H1 (cell line): ENCODE measurements around the gene BCAS3. TPM values are rescaled to one million over a fixed set of nuclear protein-coding genes. Genes with fewer than 3 reads are reported as not detected.

Source experiments
- CTCF ChIA-PET: fragments of 300-600 bp; sonication (Branson Sonifier 250); formaldehyde crosslinking; loops from one replicate; lab custom pipeline; 2021; ENCODE audit not compliant: partially characterized antibody; lab: Charles Lee
- POLR2A ChIA-PET: fragments of 300-600 bp; sonication (Branson Sonifier 250); formaldehyde crosslinking; loops from one replicate; lab custom pipeline; 2021; ENCODE audit warnings: inconsistent platforms; ENCODE audit not compliant: partially characterized antibody; lab: Charles Lee
- DNase-seq, 2 experiments: peaks; one replicate each; pipeline versions ENCODE4 v3.0.0 to v3.0.0-alpha.2; 2010 to 2022; ENCODE audit warnings: low spot score in 2 of 2, low read depth in 1 of 2, mixed read lengths in 1 of 2
- FAIRE-seq: peaks from 2 replicates; lab custom pipeline; 2011; peaks lifted over from hg19 to GRCh38; lab: Jason Lieb, UNC
- H2AFZ ChIP-seq: 2 replicates; pipeline ENCODE4 v1.8.1; 2012; ENCODE audit warnings: low read length, inconsistent platforms
- H2AK5ac ChIP-seq: 2 replicates; pipeline ENCODE4 v1.6.1; 2013; ENCODE audit warnings: low read depth, low read length
- H2BK120ac ChIP-seq: replicated peaks from 2 replicates; pipeline ENCODE3; 2013; ENCODE audit warnings: low read depth, low read length, inconsistent platforms
- H2BK12ac ChIP-seq: 2 replicates; pipeline ENCODE4 v1.6.1; 2013; ENCODE audit warnings: low read depth, low read length
- H2BK15ac ChIP-seq: 2 replicates; pipeline ENCODE4 v1.6.1; 2013; ENCODE audit warnings: low read length
- H2BK20ac ChIP-seq: 2 replicates; pipeline ENCODE4 v1.6.1; 2013; ENCODE audit warnings: low read length
- H2BK5ac ChIP-seq: 2 replicates; pipeline ENCODE4 v1.6.1; 2013; ENCODE audit warnings: low read depth, low read length
- H3K14ac ChIP-seq: 2 replicates; pipeline ENCODE4 v1.6.1; 2013; ENCODE audit warnings: inconsistent platforms; ENCODE audit not compliant: insufficient read length
- H3K18ac ChIP-seq: 2 replicates; pipeline ENCODE4 v1.6.1; 2013; ENCODE audit warnings: low read length; ENCODE audit errors: extremely low read depth
- H3K23ac ChIP-seq: 2 replicates; pipeline ENCODE4 v1.6.1; 2013; ENCODE audit warnings: inconsistent platforms; ENCODE audit not compliant: insufficient read length
- H3K23me2 ChIP-seq: 2 replicates; pipeline ENCODE4 v1.6.1; 2013; ENCODE audit warnings: low read depth, low read length
- H3K27ac ChIP-seq: 2 replicates; pipeline ENCODE4 v1.6.1; 2011; ENCODE audit warnings: low read depth, low read length, inconsistent platforms
- H3K27me3 ChIP-seq, 4 experiments: replicated peaks in 1 of 4; 1 replicate in 1 of 4; 2 replicates in 3 of 4; pipeline versions ENCODE4 v1.6.1 to v1.8.1; 2011 to 2013; ENCODE audit warnings: low read length in 3 of 4, mild to moderate bottlenecking in 3 of 4, inconsistent platforms in 2 of 4, mixed read lengths in 2 of 4, moderate library complexity in 1 of 4; ENCODE audit not compliant: control insufficient read depth in 3 of 4, insufficient read depth in 3 of 4; ENCODE audit errors: extremely low read depth in 1 of 4
- H3K36me3 ChIP-seq, 4 experiments: 2 replicates each; pipeline versions ENCODE4 v1.6.1 to v1.8.1; 2011 to 2013; ENCODE audit warnings: mild to moderate bottlenecking in 4 of 4, low read length in 3 of 4, moderate library complexity in 2 of 4, control low read depth in 1 of 4, inconsistent platforms in 1 of 4; ENCODE audit not compliant: insufficient read depth in 4 of 4, control insufficient read depth in 2 of 4
- H3K4ac ChIP-seq: replicated peaks from 2 replicates; pipeline ENCODE3; 2013; ENCODE audit warnings: low read length, low read depth, mixed read lengths, inconsistent platforms; ENCODE audit not compliant: insufficient read length
- H3K4me1 ChIP-seq, 4 experiments: replicated peaks in 1 of 4; 1 replicate in 1 of 4; 2 replicates in 3 of 4; pipeline versions ENCODE4 v1.6.1 to v1.8.1; 2011 to 2013; ENCODE audit warnings: low read length in 3 of 4, inconsistent platforms in 2 of 4, mixed read lengths in 1 of 4; ENCODE audit not compliant: insufficient read depth in 4 of 4, control insufficient read depth in 3 of 4
- H3K4me2 ChIP-seq, 2 experiments: 2 replicates each; pipeline versions ENCODE4 v1.6.1 to v1.8.1; 2011 to 2013; ENCODE audit warnings: low read depth in 2 of 2, low read length in 2 of 2, control low read depth in 1 of 2, inconsistent platforms in 1 of 2, mild to moderate bottlenecking in 1 of 2; ENCODE audit not compliant: insufficient read depth in 1 of 2
- H3K4me3 ChIP-seq, 4 experiments: fragments of 200-600, 300-600 bp in 1 of 4; sonication (generic), shearing (Covaris generic), sonication (Bioruptor Twin) in 1 of 4; 2 replicates each; pipeline versions ENCODE4 v1.5.1 to v1.8.1; 2011 to 2016; ENCODE audit warnings: low read length in 4 of 4, low read depth in 3 of 4, control low read depth in 2 of 4, inconsistent platforms in 2 of 4, mild to moderate bottlenecking in 2 of 4, mixed read lengths in 1 of 4, moderate library complexity in 1 of 4; ENCODE audit not compliant: insufficient read depth in 2 of 4; ENCODE audit errors: extremely low read depth in 1 of 4
- H3K56ac ChIP-seq: replicated peaks from 2 replicates; pipeline ENCODE3; 2013; ENCODE audit warnings: low read depth, mild to moderate bottlenecking, mixed read lengths, low read length, inconsistent platforms; ENCODE audit not compliant: insufficient read length
- H3K79me1 ChIP-seq: 2 replicates; pipeline ENCODE4 v1.6.1; 2013; ENCODE audit warnings: low read depth, low read length, control low read depth
- H3K79me2 ChIP-seq, 2 experiments: 2 replicates each; pipeline versions ENCODE4 v1.6.1 to v1.8.1; 2012 to 2013; ENCODE audit warnings: low read length in 2 of 2, mild to moderate bottlenecking in 2 of 2, inconsistent platforms in 1 of 2; ENCODE audit not compliant: insufficient read depth in 2 of 2, control insufficient read depth in 1 of 2
- H3K9ac ChIP-seq, 4 experiments: replicated peaks in 1 of 4; 1 replicate in 1 of 4; 2 replicates in 3 of 4; pipeline versions ENCODE4 v1.6.1 to v1.8.1; 2011 to 2013; ENCODE audit warnings: low read depth in 3 of 4, low read length in 3 of 4, control low read depth in 2 of 4, mild to moderate bottlenecking in 2 of 4, moderate library complexity in 2 of 4, inconsistent platforms in 1 of 4; ENCODE audit errors: extremely low read depth in 1 of 4
- H3K9me3 ChIP-seq, 2 experiments: 2 replicates each; pipeline versions ENCODE4 v1.6.1 to v1.8.1; 2012 to 2013; ENCODE audit warnings: mild to moderate bottlenecking in 2 of 2, moderate library complexity in 2 of 2, control low read depth in 1 of 2, inconsistent platforms in 1 of 2, low read depth in 1 of 2, low read length in 1 of 2, mixed read lengths in 1 of 2; ENCODE audit not compliant: insufficient read depth in 2 of 2
- H4K20me1 ChIP-seq, 2 experiments: replicated peaks in 1 of 2; 2 replicates each; pipeline versions ENCODE3 to v1.8.1; 2011 to 2013; ENCODE audit warnings: inconsistent platforms in 2 of 2, low read length in 2 of 2, mild to moderate bottlenecking in 1 of 2; ENCODE audit not compliant: insufficient read depth in 2 of 2, control insufficient read depth in 1 of 2
- H4K5ac ChIP-seq: 2 replicates; pipeline ENCODE4 v1.6.1; 2013; ENCODE audit warnings: low read length, low read depth, mixed read lengths, inconsistent platforms; ENCODE audit not compliant: insufficient read length
- H4K8ac ChIP-seq: 2 replicates; pipeline ENCODE4 v1.8.0; 2013; ENCODE audit warnings: mild to moderate bottlenecking, moderate library complexity, low read length, inconsistent platforms; ENCODE audit not compliant: insufficient read depth; ENCODE audit errors: extremely low read depth
- H4K91ac ChIP-seq: replicated peaks from 2 replicates; pipeline ENCODE3; 2013; ENCODE audit warnings: low read length, mixed read lengths, inconsistent platforms; ENCODE audit not compliant: insufficient read length
- ASH2L ChIP-seq: fragments of 200-600, 300-600 bp; sonication (generic); IDR thresholded peaks from one replicate; pipeline ENCODE4 v1.7.1; 2017; ENCODE audit warnings: low read length
- ATF2 ChIP-seq: IDR thresholded peaks from 2 replicates; pipeline ENCODE4 v1.6.1; 2012; ENCODE audit warnings: low read length, inconsistent platforms
- CHD1 ChIP-seq: IDR thresholded peaks from 2 replicates; pipeline ENCODE4 v1.6.1; 2012; ENCODE audit warnings: low read depth, low read length, improper control_type of control experiment
- EP300 ChIP-seq, 2 experiments: IDR thresholded peaks; 1 replicate in 1 of 2; 2 replicates in 1 of 2; pipeline ENCODE4 v1.6.1; 2011 to 2012; ENCODE audit warnings: low read depth in 2 of 2, low read length in 2 of 2, mild to moderate bottlenecking in 2 of 2, borderline replicate concordance in 1 of 2, inconsistent platforms in 1 of 2, moderate library complexity in 1 of 2
- FOSL1 ChIP-seq: IDR thresholded peaks from 2 replicates; pipeline ENCODE4 v1.6.1; 2011; ENCODE audit warnings: mild to moderate bottlenecking, low read depth, low read length, moderate library complexity; ENCODE audit not compliant: insufficient read depth
- KDM4A ChIP-seq: IDR thresholded peaks from one replicate; pipeline ENCODE4 v1.7.1; 2012; ENCODE audit warnings: low read depth, mild to moderate bottlenecking, moderate library complexity, low read length, inconsistent platforms; ENCODE audit not compliant: severe bottlenecking
- RFX5 ChIP-seq: IDR thresholded peaks from 2 replicates; pipeline ENCODE4 v1.6.1; 2011; ENCODE audit warnings: low read depth, low read length, improper control_type of control experiment, borderline replicate concordance
- RNF2 ChIP-seq: fragments of 200-900, 300-1000 bp; sonication (generic); IDR thresholded peaks from 2 replicates; pipeline ENCODE4 v1.7.1; 2016; ENCODE audit warnings: borderline replicate concordance, low read depth, mild to moderate bottlenecking, antibody characterized with exemption, low read length; ENCODE audit not compliant: poor library complexity, severe bottlenecking; ENCODE audit errors: missing control alignments
- SP2 ChIP-seq: IDR thresholded peaks from 2 replicates; pipeline ENCODE4 v1.6.1; 2012; ENCODE audit warnings: mild to moderate bottlenecking, low read length, inconsistent platforms
- SRF ChIP-seq: IDR thresholded peaks from 2 replicates; pipeline ENCODE4 v1.6.1; 2011; ENCODE audit warnings: mild to moderate bottlenecking, low read depth, low read length, moderate library complexity
- WGBS, 2 experiments: shearing (Covaris generic) in 1 of 2; methylation state at CpG; one replicate each; pipeline versions ENCODE4 v1.1.6 to v1.1.7; 2013 to 2015; ENCODE audit warnings: low lambda C conversion rate in 2 of 2, mixed read lengths in 2 of 2, inconsistent platforms in 1 of 2, low coverage in 1 of 2, missing lambda C conversion rate in 1 of 2; ENCODE audit not compliant: insufficient replicate concordance in 2 of 2, insufficient coverage in 1 of 2, insufficient read length in 1 of 2; ENCODE audit errors: extremely low coverage in 1 of 2, missing lambda C conversion rate in 1 of 2; 5-methylcytosine and 5-hydroxymethylcytosine counted together
- polyA plus RNA-seq, 7 experiments: library from polyadenylated mRNA; depleted of rRNA in 3 of 7; stranded (reverse) in 5 of 7; unstranded in 2 of 7; fragments of >200 nt in 5 of 7; fragments of 200-250 nt in 2 of 7; gene quantifications; 1 replicate in 5 of 7; 2 replicates in 1 of 7; 4 replicates in 1 of 7; pipeline versions ENCODE4 v1.2.1 to v1.2.3, GENCODE V29; 2011 to 2013; ENCODE audit warnings: missing spikeins in 2 of 7, mixed read lengths in 2 of 7
- total RNA-seq: library from RNA; stranded (reverse); fragmentation: NEBNext Ultra II Directional; extraction: Animal tissue kit (Norgen Biotek cat#: 25700); gene quantifications from 2 replicates; pipeline ENCODE4 v1.2.1, GENCODE V29; 2021
- TF ChIP-seq, protein P1 (sequence below): IDR thresholded peaks from 2 replicates; pipeline ENCODE4 v1.6.1; 2011; ENCODE audit warnings: low read depth, mild to moderate bottlenecking, low read length; ENCODE audit not compliant: insufficient read depth

Gene BCAS3
- total and polyA plus RNA-seq, 2 of the 8 experiments (the other 6 are each of a cell fraction or from before 2014, with no cell fraction given): 9.9 to 13.3 TPM

- FAIRE-seq: no peak
- POLR2A ChIA-PET: no interaction called here
- TF ChIP-seq FOSL1: no peak
- TF ChIP-seq CHD1: no peak
- no peak for TF ChIP-seq KDM4A
- TF ChIP-seq ASH2L: no peak
- TF ChIP-seq, protein P1, sequence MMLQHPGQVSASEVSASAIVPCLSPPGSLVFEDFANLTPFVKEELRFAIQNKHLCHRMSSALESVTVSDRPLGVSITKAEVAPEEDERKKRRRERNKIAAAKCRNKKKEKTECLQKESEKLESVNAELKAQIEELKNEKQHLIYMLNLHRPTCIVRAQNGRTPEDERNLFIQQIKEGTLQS: no peak
- no peak for TF ChIP-seq EP300 (IDR thresholded peaks at IDR 0.05; ENCODE audit: borderline replicate concordance in 1 of 2, low read depth in 2 of 2, low read length in 2 of 2)
- TF ChIP-seq RFX5: no peak
- no peak for TF ChIP-seq RNF2
- TF ChIP-seq ATF2: no peak
- TF ChIP-seq SP2: no peak
- no peak for TF ChIP-seq SRF
These were observed 399.0 kb downstream of the BCAS3 start for GRCh38 chr17:61076621-61077031.

More at GRCh38 chr17:61076621-61077031, 399.0 kb downstream of the BCAS3 start:
- no peaks in the 10 kb centered on the region for H3K79me2 ChIP-seq
- H3K14ac ChIP-seq: no peak overlapping the region
- no peaks in the 10 kb centered on the region for H3K4me1 ChIP-seq
- no peaks in the 10 kb centered on the region for H3K27me3 ChIP-seq
- no peaks in the 10 kb centered on the region for H3K23me2 ChIP-seq
- no peak overlapping the region for H2BK12ac ChIP-seq
- H3K27ac ChIP-seq: no peak overlapping the region
- DNase-seq: no peak
- H3K9ac ChIP-seq: no peak overlapping the region
- H3K36me3 ChIP-seq: no peaks in the 10 kb centered on the region
- WGBS, 2 experiments: 100% methylated on average over 3 of the region's 3 CpGs; no CpG with 5 or more reads in 1 of the 2 experiments
- no peak overlapping the region for H2AFZ ChIP-seq
- no peak overlapping the region for H3K18ac ChIP-seq
- CTCF ChIA-PET: no interaction called here
- no peaks in the 10 kb centered on the region for H3K79me1 ChIP-seq
- no peaks in the 10 kb centered on the region for H4K20me1 ChIP-seq
- no peak overlapping the region for H4K8ac ChIP-seq
- H3K23ac ChIP-seq: no peak overlapping the region
- H2BK15ac ChIP-seq: no peak overlapping the region
- H3K9me3 ChIP-seq: no peaks in the 10 kb centered on the region
- no peak overlapping the region for H3K4me3 ChIP-seq
- no peak overlapping the region for H3K56ac ChIP-seq
- H2BK5ac ChIP-seq: no peak overlapping the region
- H2AK5ac ChIP-seq: no peak overlapping the region
- no peak overlapping the region for H4K5ac ChIP-seq
- no peak overlapping the region for H2BK20ac ChIP-seq
- no peak overlapping the region for H3K4me2 ChIP-seq
- no peak overlapping the region for H3K4ac ChIP-seq
- H4K91ac ChIP-seq: no peak overlapping the region
- H2BK120ac ChIP-seq: no peak overlapping the region
